ENCODE data around the gene MED27. TPM values are rescaled to one million over a fixed set of nuclear protein-coding genes. Genes with fewer than 3 reads are reported as not detected.

MED27 gene
- total and polyA plus RNA-seq, 2 of the 13 experiments (the other 11 are each of a cell fraction or from before 2014, with no cell fraction given), result 16.9 to 19.0 TPM

DNA sequence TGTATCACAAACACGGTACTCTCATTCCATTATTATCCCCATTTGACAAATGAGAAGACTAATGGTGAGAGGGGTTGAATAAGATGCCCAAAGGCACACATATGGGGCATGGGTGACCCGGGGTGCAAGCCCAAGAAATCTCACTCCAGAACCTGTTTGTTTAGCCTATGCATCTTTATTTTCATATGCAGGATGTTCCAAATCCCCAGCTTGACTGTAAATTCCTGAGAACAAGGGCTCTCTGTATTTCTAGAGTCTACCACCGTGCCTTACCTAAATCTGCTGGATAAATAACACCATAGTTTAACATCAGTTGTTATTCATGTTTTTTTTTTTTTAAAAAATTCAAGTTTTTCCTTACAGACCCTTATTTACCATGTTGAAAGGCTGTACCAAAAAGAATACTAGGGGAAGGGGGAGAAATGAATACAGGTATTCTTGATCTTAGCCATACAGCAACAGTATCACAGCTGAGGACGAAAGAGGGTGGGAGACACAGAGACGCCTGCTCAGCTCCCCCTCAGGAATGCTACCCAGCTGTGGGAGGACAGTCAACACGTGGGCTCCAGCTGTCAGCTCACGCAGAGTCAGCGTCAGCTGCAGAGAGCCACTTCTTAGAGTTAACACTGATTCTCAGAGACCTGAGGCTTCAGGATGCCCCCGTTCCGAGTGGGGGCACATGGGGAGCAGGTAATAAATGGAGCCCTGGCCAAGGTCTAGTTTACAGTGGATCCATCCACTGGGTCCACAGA lies 86.6 kb downstream of the MED27 start:
- peaks cover 11% of the 10 kb centered on the region for H3K4me1 ChIP-seq (ENCODE audit: insufficient read depth, low read length)
- no peaks in the 10 kb centered on the region for H3K36me3 ChIP-seq (replicated peaks in 1 of 2; ENCODE audit: control insufficient read depth in 1 of 2, insufficient read depth in 2 of 2, low read length in 2 of 2)
- H3K9ac ChIP-seq (ENCODE audit: insufficient read depth, low read depth, low read length), result no peak overlapping the region
- 95% methylated on average over 8 of the region's 10 CpGs for WGBS (ENCODE audit: low lambda C conversion rate)
- ATAC-seq, result no peak
- no peak overlapping the region for H2AFZ ChIP-seq (ENCODE audit: low read length)
- H3K27me3 ChIP-seq (ENCODE audit: control insufficient read depth in 1 of 2, insufficient read depth in 2 of 2, low read length in 2 of 2), result no peaks in the 10 kb centered on the region
- intact Hi-C loops (cut with micrococcal nuclease; ENCODE audit: unreplicated experiment), result no loop called here
- ChIA-PET CTCF (ENCODE audit: low intra/inter-chr PET ratio, low total read pairs) (no interaction called here), POLR2A (no interaction called here)
- H3K27ac ChIP-seq (ENCODE audit: extremely low read length, insufficient read depth, low read length), result no peak overlapping the region
- H3K79me2 ChIP-seq (ENCODE audit: insufficient read depth, low read length), result no peaks in the 10 kb centered on the region
- DNase-seq (ENCODE audit: low spot score), result no peak
- no peaks in the 10 kb centered on the region for H3K9me3 ChIP-seq (ENCODE audit: low read length)
- no peaks in the 10 kb centered on the region for H4K20me1 ChIP-seq (ENCODE audit: insufficient read depth, low read length)
- H3K4me3 ChIP-seq (replicated peaks in 1 of 3; ENCODE audit: insufficient read depth in 1 of 3, low read depth in 2 of 3, low read length in 3 of 3), result no peak overlapping the region
- in situ Hi-C loops (cut with HindIII; ENCODE audit: extremely low pct_ligation_motif_present, low pct_unique_long_range_greater_than_20kb), result no loop called here
- H3K4me2 ChIP-seq (ENCODE audit: low read depth, low read length), result no peak overlapping the region
- no peak for FAIRE-seq
- TF ChIP-seq, protein P1, sequence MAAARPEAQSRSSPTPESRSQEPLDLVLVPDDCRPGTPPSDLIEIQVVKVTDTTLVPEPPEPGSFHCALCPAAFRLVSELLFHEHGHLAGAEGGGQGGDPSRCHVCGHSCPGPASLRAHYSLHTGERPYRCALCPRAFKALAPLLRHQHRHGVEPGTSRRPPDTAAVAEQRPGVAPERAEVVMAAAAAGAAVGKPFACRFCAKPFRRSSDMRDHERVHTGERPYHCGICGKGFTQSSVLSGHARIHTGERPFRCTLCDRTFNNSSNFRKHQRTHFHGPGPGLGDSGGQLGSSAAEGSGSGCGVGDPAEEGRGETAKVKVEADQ (CRISPR knock-in tag; IDR thresholded peaks at IDR 0.05; ENCODE audit: borderline replicate concordance), result no peak
- no peak for TF ChIP-seq ZBTB1 (CRISPR knock-in tag; IDR thresholded peaks at IDR 0.05; ENCODE audit: borderline replicate concordance)
- TF ChIP-seq, protein P2, sequence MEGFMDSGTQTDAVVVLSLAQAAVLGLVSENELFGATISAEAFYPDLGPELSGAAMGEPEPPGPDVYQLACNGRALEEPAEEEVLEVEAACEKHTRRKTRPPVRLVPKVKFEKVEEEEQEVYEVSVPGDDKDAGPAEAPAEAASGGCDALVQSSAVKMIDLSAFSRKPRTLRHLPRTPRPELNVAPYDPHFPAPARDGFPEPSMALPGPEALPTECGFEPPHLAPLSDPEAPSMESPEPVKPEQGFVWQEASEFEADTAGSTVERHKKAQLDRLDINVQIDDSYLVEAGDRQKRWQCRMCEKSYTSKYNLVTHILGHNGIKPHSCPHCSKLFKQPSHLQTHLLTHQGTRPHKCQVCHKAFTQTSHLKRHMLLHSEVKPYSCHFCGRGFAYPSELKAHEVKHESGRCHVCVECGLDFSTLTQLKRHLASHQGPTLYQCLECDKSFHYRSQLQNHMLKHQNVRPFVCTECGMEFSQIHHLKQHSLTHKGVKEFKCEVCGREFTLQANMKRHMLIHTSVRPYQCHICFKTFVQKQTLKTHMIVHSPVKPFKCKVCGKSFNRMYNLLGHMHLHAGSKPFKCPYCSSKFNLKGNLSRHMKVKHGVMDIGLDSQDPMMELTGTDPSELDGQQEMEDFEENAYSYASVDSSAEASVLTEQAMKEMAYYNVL (CRISPR knock-in tag; IDR thresholded peaks at IDR 0.05; ENCODE audit: borderline replicate concordance), result no peak
- no peak for TF ChIP-seq FOXC1 (CRISPR knock-in tag; IDR thresholded peaks at IDR 0.05; ENCODE audit: borderline replicate concordance)
- no TSS peak for BruUV-seq (replicated peaks)
